Upper lobe of right lung (tissue), 1 donor: Measurements from ENCODE around the gene SPRR2B. TPM values are rescaled to one million over a fixed set of nuclear protein-coding genes. Genes with fewer than 3 reads are reported as not detected.
"Not testable (repeated sequence)": the region's sequence is repeated elsewhere in the genome, so short reads cannot be mapped to it uniquely, and the experiment has no call there.

Source experiments
- ATAC-seq: fragments of 200-7000 bp; cut with Tn5 transposase; one replicate; pipeline ENCODE4 v1.9.1; 2020; ENCODE audit warnings: mild to moderate bottlenecking, moderate library complexity
- DNase-seq: peaks from one replicate; pipeline ENCODE4 v3.0.0-alpha.2; 2020
- H3K27ac ChIP-seq: fragments of 200-600 bp; one replicate; pipeline ENCODE4 v1.8.0; 2022
- H3K27me3 ChIP-seq: fragments of 200-600 bp; one replicate; pipeline ENCODE4 v1.8.0; 2022; ENCODE audit warnings: mild to moderate bottlenecking
- H3K36me3 ChIP-seq: fragments of 200-600 bp; one replicate; pipeline ENCODE4 v1.8.0; 2022
- H3K4me1 ChIP-seq: fragments of 200-600 bp; one replicate; pipeline ENCODE4 v1.8.0; 2022
- H3K4me3 ChIP-seq: fragments of 200-600 bp; one replicate; pipeline ENCODE4 v1.8.0; 2022; ENCODE audit warnings: mild to moderate bottlenecking
- H3K9me3 ChIP-seq: fragments of 200-600 bp; one replicate; pipeline ENCODE4 v1.8.0; 2022
- CTCF ChIP-seq: fragments of 200-600 bp; IDR thresholded peaks from one replicate; pipeline ENCODE4 v1.8.0; 2022; ENCODE audit warnings: antibody characterized with exemption
- intact Hi-C: fragments of 100-400 bp; cut with DNase I; formaldehyde crosslinking; loops from one replicate; pipeline ENCODE4 v1.11.0; 2022
- total RNA-seq: library from RNA; stranded (reverse); fragmentation: NEBNext Ultra II Directional; extraction: Animal tissue kit (Norgen Biotek cat#: 25700); gene quantifications from one replicate; pipeline ENCODE4 v1.2.1, GENCODE V29; 2021
- donor health status: DM: no; HTN: yes; CAD: no; lungs with severe emphysema.

Gene SPRR2B
- total RNA-seq, 1 donor from 2014 or later: not detected

DNA sequence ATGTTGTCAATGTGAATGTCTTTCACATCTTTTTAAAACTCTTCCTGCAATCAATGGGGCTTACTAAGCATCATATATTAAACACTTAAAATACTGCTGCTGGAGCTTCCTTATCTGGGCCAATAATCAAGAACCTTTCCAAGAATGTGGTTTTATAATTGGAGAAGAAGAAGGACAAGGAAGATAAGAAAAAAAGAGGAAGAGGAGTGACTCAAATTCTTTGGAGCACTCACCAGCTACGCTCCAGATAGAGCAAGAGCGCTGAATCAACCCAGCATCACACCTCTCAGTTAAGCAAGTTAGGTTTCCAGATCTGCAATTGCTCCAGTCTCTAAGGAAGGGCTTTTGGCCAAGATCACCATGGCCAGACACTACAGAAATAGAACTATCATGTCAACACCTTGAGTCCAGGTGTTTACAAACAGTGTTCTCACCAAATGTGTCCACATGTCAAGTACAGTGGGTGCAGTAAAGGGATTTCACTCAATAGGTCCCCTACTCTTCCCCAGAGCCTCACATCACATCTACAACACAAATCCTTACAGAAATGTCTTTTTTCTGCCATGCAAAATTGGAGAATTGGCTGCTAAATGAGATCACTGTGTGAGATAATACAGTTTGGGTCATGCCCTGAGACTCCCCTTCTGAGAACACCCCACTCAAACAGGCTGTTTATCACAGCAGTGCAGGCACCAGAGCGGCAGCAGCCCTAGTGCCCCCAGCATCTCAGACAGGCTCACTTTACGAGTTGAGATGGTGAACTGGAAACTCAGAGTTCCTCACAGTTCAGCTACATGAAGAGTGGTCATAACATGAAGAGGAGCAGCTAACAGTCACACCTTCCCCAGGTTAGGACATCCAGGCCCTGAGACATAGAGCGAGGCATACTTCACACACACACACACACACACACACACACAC lies 1.7 kb upstream of the SPRR2B start:
- TF ChIP-seq CTCF: no peak
- no peak for ATAC-seq
- intact Hi-C loops: no loop called here

GRCh38 chr1:153070243-153070642 lies 1.2 kb downstream of the SPRR2B start:
- no peak for TF ChIP-seq CTCF
- Histone ChIP-seq H3K27me3 (no peaks in the 10 kb centered on the region), H3K27ac (no peak overlapping the region), H3K9me3 (no peaks in the 10 kb centered on the region), H3K4me3 (no peak overlapping the region), H3K36me3 (no peaks in the 10 kb centered on the region), H3K4me1 (no peaks in the 10 kb centered on the region)
- ATAC-seq (no peak), DNase-seq (no peak)
- intact Hi-C loops: no loop called here

More for the DNA sequence above, 1.7 kb upstream of the SPRR2B start:
- H3K4me3 ChIP-seq: no peak overlapping the region
- H3K27ac ChIP-seq: no peak overlapping the region
- H3K36me3 ChIP-seq: no peaks in the 10 kb centered on the region
- no peaks in the 10 kb centered on the region for H3K27me3 ChIP-seq
- DNase-seq: no peak
- no peaks in the 10 kb centered on the region for H3K9me3 ChIP-seq
- no peaks in the 10 kb centered on the region for H3K4me1 ChIP-seq

GRCh38 chr1:153058826-153059784 lies 12.3 kb downstream of the SPRR2B start:
- H3K27me3 ChIP-seq: no peaks in the 10 kb centered on the region
- peak; percentile 40 for ATAC-seq
- DNase-seq: no peak
- no peak overlapping the region for H3K4me3 ChIP-seq
- no peaks in the 10 kb centered on the region for H3K36me3 ChIP-seq
- no peak overlapping the region for H3K27ac ChIP-seq
- intact Hi-C loops: no loop called here
- H3K4me1 ChIP-seq: no peaks in the 10 kb centered on the region
- H3K9me3 ChIP-seq: no peaks in the 10 kb centered on the region
- no peak for TF ChIP-seq CTCF

DNA sequence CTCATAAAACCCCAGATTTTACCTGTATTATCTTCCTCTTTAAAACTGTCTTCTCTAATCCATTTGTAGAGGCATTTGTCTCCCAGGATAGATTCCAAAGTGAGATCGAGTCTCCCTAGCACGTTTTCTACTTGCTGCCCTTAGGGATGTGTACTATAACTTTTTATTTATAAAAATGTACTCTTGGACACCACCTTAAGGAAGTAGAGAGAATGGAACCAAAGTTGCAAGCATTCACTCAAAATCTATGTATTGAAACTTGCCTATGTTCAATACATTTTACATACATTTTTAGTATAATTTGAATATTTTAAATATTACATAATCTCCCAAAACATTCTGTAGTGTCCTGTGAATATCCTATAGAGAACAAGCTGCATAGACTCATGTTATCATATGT lies 13.3 kb downstream of the SPRR2B start:
- intact Hi-C loops: no loop called here
- no peak for ATAC-seq
- Histone ChIP-seq H3K4me1 (no peaks in the 10 kb centered on the region), H3K9me3 (no peaks in the 10 kb centered on the region), H3K27ac (no peak overlapping the region), H3K4me3 (no peak overlapping the region), H3K27me3 (no peaks in the 10 kb centered on the region), H3K36me3 (no peaks in the 10 kb centered on the region)
- no peak for DNase-seq
- TF ChIP-seq CTCF: no peak

GRCh38 chr1:153057375-153057774 lies 14.0 kb downstream of the SPRR2B start, which contains the start of gene SPRR2A:
SPRR2A (minus strand) TSS chr1:153057512; CDS start chr1:153056735, 777 bp downstream.
- intact Hi-C loops: no loop called here
- DNase-seq: no peak
- no peak for TF ChIP-seq CTCF
- H3K4me3 ChIP-seq: no peak within 1 kb of the TSS
- H3K27ac ChIP-seq: no peak within 1 kb of the TSS
- H3K4me1 ChIP-seq: no peaks in the 10 kb centered on the region
- no peaks in the 10 kb centered on the region for H3K36me3 ChIP-seq
- no peaks in the 10 kb centered on the region for H3K27me3 ChIP-seq
- ATAC-seq: no peak
- H3K9me3 ChIP-seq: no peaks in the 10 kb centered on the region

GRCh38 chr1:153056111-153056510 lies 15.3 kb downstream of the SPRR2B start:
- DNase-seq, H3K9me3 ChIP-seq, ATAC-seq, H3K4me1 ChIP-seq, H3K27ac ChIP-seq, H3K4me3 ChIP-seq, H3K36me3 ChIP-seq, H3K27me3 ChIP-seq, intact Hi-C loops: not testable (repeated sequence)
